H1 (cell line): ENCODE measurements around the gene MYLIP. TPM values are rescaled to one million over a fixed set of nuclear protein-coding genes. Genes with fewer than 3 reads are reported as not detected.

ENCODE experiments used
- BRCA1 ChIP-seq: IDR thresholded peaks from 2 replicates; pipeline ENCODE4 v1.6.1; 2012; ENCODE audit warnings: low read depth, low read length, improper control_type of control experiment
- CTBP2 ChIP-seq: IDR thresholded peaks from 2 replicates; pipeline ENCODE4 v1.7.0; 2011; ENCODE audit warnings: borderline replicate concordance, mild to moderate bottlenecking, moderate library complexity, mixed read lengths, low read length; ENCODE audit not compliant: insufficient read depth, insufficient read length
- JUN ChIP-seq: IDR thresholded peaks from 2 replicates; pipeline ENCODE4 v1.6.1; 2011; ENCODE audit warnings: low read depth, mild to moderate bottlenecking, improper control_type of control experiment, low read length
- RFX5 ChIP-seq: IDR thresholded peaks from 2 replicates; pipeline ENCODE4 v1.6.1; 2011; ENCODE audit warnings: low read depth, low read length, improper control_type of control experiment, borderline replicate concordance
- SIN3A ChIP-seq, 2 experiments: IDR thresholded peaks in 1 of 2; conservative IDR thresholded peaks in 1 of 2; 2 replicates each; pipeline ENCODE4 v1.6.1; 2011 to 2012; ENCODE audit warnings: low read length in 2 of 2, improper control_type of control experiment in 1 of 2, low read depth in 1 of 2, mild to moderate bottlenecking in 1 of 2
- TAF1 ChIP-seq: IDR thresholded peaks from 2 replicates; pipeline ENCODE4 v1.6.1; 2011; ENCODE audit warnings: mild to moderate bottlenecking, low read depth, low read length
- polyA plus RNA-seq, 7 experiments: library from polyadenylated mRNA; depleted of rRNA in 3 of 7; stranded (reverse) in 5 of 7; unstranded in 2 of 7; fragments of >200 nt in 5 of 7; fragments of 200-250 nt in 2 of 7; gene quantifications; 1 replicate in 5 of 7; 2 replicates in 1 of 7; 4 replicates in 1 of 7; pipeline versions ENCODE4 v1.2.1 to v1.2.3, GENCODE V29; 2011 to 2013; ENCODE audit warnings: missing spikeins in 2 of 7, mixed read lengths in 2 of 7
- total RNA-seq: library from RNA; stranded (reverse); fragmentation: NEBNext Ultra II Directional; extraction: Animal tissue kit (Norgen Biotek cat#: 25700); gene quantifications from 2 replicates; pipeline ENCODE4 v1.2.1, GENCODE V29; 2021
- TF ChIP-seq, protein P1 (sequence below): fragments of 300-600 bp; sonication (generic); IDR thresholded peaks from 2 replicates; pipeline ENCODE4 v1.7.1; 2012; ENCODE audit warnings: low read length, moderate library complexity, mild to moderate bottlenecking, inconsistent platforms; ENCODE audit not compliant: insufficient replicate concordance

Gene MYLIP
- total and polyA plus RNA-seq, 2 of the 8 experiments (the other 6 are each of a cell fraction or from before 2014, with no cell fraction given), result 21.1 to 26.9 TPM

DNA sequence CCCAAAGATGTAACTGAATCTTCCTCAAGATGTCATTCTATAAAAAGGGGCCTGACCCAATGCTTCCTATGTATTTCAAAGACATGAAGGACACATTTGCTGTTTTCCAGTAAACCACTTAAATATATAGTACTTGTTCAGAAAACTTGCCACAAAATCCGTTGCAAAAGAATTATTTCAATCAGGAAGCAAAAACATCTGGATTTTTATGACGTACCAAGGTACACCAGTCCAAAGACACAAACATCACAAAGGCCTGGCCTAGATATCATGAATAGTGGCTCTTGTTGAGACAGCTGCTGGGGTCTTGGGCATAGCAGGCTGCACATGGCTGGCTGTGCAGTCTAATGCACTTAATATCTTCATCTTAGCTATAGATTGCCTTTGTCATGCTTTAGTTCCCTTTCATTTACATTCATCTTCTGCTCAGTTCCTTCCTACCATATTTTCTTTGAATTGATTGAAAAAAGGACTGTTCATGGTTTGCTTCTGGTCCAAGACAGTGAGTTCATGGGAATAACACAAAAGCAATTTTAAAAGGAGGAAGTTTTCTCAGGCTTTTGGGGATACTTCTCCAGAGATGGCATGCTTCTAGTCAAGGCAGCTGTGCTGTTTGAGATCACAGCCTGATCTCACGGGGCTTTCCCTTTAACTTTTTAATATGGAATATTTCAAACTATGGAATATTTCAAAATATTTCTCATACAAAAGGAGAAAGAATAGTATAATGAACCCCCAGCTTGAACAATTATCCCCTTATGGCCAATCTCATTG, 44.5 kb downstream of the MYLIP start (continued):
- TF ChIP-seq RFX5, result no peak
- TF ChIP-seq SIN3A (conservative IDR thresholded peaks at IDR 0.05 in 1 of 2, IDR thresholded peaks at IDR 0.05 in 1 of 2; ENCODE audit: low read depth in 1 of 2, low read length in 2 of 2), result no peak
- TF ChIP-seq CTBP2, result no peak
- TF ChIP-seq, protein P1, sequence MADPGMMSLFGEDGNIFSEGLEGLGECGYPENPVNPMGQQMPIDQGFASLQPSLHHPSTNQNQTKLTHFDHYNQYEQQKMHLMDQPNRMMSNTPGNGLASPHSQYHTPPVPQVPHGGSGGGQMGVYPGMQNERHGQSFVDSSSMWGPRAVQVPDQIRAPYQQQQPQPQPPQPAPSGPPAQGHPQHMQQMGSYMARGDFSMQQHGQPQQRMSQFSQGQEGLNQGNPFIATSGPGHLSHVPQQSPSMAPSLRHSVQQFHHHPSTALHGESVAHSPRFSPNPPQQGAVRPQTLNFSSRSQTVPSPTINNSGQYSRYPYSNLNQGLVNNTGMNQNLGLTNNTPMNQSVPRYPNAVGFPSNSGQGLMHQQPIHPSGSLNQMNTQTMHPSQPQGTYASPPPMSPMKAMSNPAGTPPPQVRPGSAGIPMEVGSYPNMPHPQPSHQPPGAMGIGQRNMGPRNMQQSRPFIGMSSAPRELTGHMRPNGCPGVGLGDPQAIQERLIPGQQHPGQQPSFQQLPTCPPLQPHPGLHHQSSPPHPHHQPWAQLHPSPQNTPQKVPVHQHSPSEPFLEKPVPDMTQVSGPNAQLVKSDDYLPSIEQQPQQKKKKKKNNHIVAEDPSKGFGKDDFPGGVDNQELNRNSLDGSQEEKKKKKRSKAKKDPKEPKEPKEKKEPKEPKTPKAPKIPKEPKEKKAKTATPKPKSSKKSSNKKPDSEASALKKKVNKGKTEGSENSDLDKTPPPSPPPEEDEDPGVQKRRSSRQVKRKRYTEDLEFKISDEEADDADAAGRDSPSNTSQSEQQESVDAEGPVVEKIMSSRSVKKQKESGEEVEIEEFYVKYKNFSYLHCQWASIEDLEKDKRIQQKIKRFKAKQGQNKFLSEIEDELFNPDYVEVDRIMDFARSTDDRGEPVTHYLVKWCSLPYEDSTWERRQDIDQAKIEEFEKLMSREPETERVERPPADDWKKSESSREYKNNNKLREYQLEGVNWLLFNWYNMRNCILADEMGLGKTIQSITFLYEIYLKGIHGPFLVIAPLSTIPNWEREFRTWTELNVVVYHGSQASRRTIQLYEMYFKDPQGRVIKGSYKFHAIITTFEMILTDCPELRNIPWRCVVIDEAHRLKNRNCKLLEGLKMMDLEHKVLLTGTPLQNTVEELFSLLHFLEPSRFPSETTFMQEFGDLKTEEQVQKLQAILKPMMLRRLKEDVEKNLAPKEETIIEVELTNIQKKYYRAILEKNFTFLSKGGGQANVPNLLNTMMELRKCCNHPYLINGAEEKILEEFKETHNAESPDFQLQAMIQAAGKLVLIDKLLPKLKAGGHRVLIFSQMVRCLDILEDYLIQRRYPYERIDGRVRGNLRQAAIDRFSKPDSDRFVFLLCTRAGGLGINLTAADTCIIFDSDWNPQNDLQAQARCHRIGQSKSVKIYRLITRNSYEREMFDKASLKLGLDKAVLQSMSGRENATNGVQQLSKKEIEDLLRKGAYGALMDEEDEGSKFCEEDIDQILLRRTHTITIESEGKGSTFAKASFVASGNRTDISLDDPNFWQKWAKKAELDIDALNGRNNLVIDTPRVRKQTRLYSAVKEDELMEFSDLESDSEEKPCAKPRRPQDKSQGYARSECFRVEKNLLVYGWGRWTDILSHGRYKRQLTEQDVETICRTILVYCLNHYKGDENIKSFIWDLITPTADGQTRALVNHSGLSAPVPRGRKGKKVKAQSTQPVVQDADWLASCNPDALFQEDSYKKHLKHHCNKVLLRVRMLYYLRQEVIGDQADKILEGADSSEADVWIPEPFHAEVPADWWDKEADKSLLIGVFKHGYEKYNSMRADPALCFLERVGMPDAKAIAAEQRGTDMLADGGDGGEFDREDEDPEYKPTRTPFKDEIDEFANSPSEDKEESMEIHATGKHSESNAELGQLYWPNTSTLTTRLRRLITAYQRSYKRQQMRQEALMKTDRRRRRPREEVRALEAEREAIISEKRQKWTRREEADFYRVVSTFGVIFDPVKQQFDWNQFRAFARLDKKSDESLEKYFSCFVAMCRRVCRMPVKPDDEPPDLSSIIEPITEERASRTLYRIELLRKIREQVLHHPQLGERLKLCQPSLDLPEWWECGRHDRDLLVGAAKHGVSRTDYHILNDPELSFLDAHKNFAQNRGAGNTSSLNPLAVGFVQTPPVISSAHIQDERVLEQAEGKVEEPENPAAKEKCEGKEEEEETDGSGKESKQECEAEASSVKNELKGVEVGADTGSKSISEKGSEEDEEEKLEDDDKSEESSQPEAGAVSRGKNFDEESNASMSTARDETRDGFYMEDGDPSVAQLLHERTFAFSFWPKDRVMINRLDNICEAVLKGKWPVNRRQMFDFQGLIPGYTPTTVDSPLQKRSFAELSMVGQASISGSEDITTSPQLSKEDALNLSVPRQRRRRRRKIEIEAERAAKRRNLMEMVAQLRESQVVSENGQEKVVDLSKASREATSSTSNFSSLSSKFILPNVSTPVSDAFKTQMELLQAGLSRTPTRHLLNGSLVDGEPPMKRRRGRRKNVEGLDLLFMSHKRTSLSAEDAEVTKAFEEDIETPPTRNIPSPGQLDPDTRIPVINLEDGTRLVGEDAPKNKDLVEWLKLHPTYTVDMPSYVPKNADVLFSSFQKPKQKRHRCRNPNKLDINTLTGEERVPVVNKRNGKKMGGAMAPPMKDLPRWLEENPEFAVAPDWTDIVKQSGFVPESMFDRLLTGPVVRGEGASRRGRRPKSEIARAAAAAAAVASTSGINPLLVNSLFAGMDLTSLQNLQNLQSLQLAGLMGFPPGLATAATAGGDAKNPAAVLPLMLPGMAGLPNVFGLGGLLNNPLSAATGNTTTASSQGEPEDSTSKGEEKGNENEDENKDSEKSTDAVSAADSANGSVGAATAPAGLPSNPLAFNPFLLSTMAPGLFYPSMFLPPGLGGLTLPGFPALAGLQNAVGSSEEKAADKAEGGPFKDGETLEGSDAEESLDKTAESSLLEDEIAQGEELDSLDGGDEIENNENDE, result no peak
- TF ChIP-seq BRCA1, result no peak
- no peak for TF ChIP-seq TAF1
- TF ChIP-seq JUN, result no peak
